ENCODE measurements around the gene NUP85.

DNA sequence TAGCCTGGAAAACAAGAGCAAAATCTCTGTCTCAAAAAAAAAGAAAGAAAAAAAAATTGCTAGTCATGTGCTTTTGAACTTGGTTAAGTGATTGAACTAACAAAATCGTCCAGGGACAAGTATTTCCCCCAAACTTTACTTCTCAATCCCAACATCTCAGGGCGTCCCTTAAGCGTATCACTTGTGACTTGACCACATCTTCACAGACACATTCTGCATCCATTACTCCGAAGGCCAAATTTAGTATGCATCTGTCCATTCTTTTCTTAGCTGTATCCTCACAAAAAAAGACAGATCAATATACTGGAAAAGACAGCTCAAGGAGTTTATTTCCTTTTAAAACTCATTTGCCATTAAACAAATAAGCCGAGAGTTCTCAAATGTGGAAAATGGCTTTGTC, 45.3 kb upstream of the NUP85 start:
- TF ChIP-seq POLR2AphosphoS5 (IDR thresholded peaks at IDR 0.05; ENCODE audit: borderline replicate concordance, low read depth, low read length) (no peak), EZH2 (IDR thresholded peaks at IDR 0.05) (no peak), FOXP2 (optimal IDR thresholded peaks at IDR 0.05; ENCODE audit: control extremely low read depth, extremely low read length, insufficient read depth) (no peak)
